SW480 (cell line): Measurements from ENCODE around the gene ABCC1.
"Not testable (repeated sequence)": the region's sequence is repeated elsewhere in the genome, so short reads cannot be mapped to it uniquely, and the experiment has no call there.

Source experiments
- DNase-seq: peaks from one replicate; pipeline ENCODE4 v3.0.0-alpha.2; 2016; ENCODE audit warnings: low spot score

Gene ABCC1

GRCh38 chr16:16159662-16160061 is 210.2 kb downstream of the ABCC1 start:
- no peak for DNase-seq

- no peak for DNase-seq
These were observed 211.9 kb downstream of the ABCC1 start for GRCh38 chr16:16161319-16161718.

GRCh38 chr16:16161840-16162239 is 212.4 kb downstream of the ABCC1 start:
- DNase-seq = not testable (repeated sequence)

- DNase-seq = no peak
These were observed 213.2 kb downstream of the ABCC1 start for GRCh38 chr16:16162591-16162990.

GRCh38 chr16:16163109-16163508 is 213.7 kb downstream of the ABCC1 start:
- no peak for DNase-seq

- no peak for DNase-seq
These were observed 214.2 kb downstream of the ABCC1 start for GRCh38 chr16:16163571-16163970.

- DNase-seq = no peak
These were observed 214.8 kb downstream of the ABCC1 start for GRCh38 chr16:16164243-16164642.

GRCh38 chr16:16166085-16166484 is 216.7 kb downstream of the ABCC1 start:
- DNase-seq = no peak

- no peak for DNase-seq
These were observed 217.5 kb downstream of the ABCC1 start for GRCh38 chr16:16166949-16167348.

- no peak for DNase-seq
These were observed 218.5 kb downstream of the ABCC1 start for GRCh38 chr16:16167927-16168326.

GRCh38 chr16:16168431-16168830 is 219.0 kb downstream of the ABCC1 start:
- no peak for DNase-seq

- DNase-seq = no peak
These were observed 220.2 kb downstream of the ABCC1 start for GRCh38 chr16:16169615-16170014.

GRCh38 chr16:16171332-16171919 is 222.0 kb downstream of the ABCC1 start:
- DNase-seq = no peak

GRCh38 chr16:16172991-16173390 is 223.6 kb downstream of the ABCC1 start:
- DNase-seq = no peak

- no peak for DNase-seq
These were observed 225.9 kb downstream of the ABCC1 start for GRCh38 chr16:16175296-16175695.

GRCh38 chr16:16176328-16176727 is 226.9 kb downstream of the ABCC1 start:
- DNase-seq = no peak

GRCh38 chr16:16178455-16179162 is 229.2 kb downstream of the ABCC1 start:
- DNase-seq = no peak

- DNase-seq = not testable (repeated sequence)
These were observed 232.3 kb downstream of the ABCC1 start for GRCh38 chr16:16181748-16182147.

GRCh38 chr16:16182918-16183317 is 233.5 kb downstream of the ABCC1 start:
- DNase-seq = no peak

GRCh38 chr16:16183562-16183961 is 234.1 kb downstream of the ABCC1 start:
- no peak for DNase-seq

GRCh38 chr16:16184594-16184993 is 235.2 kb downstream of the ABCC1 start:
- no peak for DNase-seq

GRCh38 chr16:16185095-16185494 is 235.7 kb downstream of the ABCC1 start:
- DNase-seq = no peak

- no peak for DNase-seq
These were observed 237.4 kb downstream of the ABCC1 start for GRCh38 chr16:16186820-16187219.

GRCh38 chr16:16188827-16189226 is 239.4 kb downstream of the ABCC1 start:
- no peak for DNase-seq
